OCI-LY7 (cell line): Measurements from ENCODE around the gene MTOR.

Source experiments
- EZH2phosphoT487 ChIP-seq: fragments of 200-600 bp; sonication (generic); IDR thresholded peaks from 2 replicates; pipeline ENCODE4 v1.6.1; 2018; ENCODE audit warnings: low read depth, borderline replicate concordance, mild to moderate bottlenecking, mixed run types, antibody characterized with exemption, low read length, moderate library complexity, mixed read lengths
- TF ChIP-seq, protein P1 (sequence below): fragments of 200-600 bp; sonication (generic); conservative IDR thresholded peaks from 2 replicates; pipeline ENCODE4 v1.5.1; 2014; ENCODE audit warnings: mild to moderate bottlenecking, antibody characterized with exemption, low read length, moderate library complexity, mixed read lengths

DNA sequence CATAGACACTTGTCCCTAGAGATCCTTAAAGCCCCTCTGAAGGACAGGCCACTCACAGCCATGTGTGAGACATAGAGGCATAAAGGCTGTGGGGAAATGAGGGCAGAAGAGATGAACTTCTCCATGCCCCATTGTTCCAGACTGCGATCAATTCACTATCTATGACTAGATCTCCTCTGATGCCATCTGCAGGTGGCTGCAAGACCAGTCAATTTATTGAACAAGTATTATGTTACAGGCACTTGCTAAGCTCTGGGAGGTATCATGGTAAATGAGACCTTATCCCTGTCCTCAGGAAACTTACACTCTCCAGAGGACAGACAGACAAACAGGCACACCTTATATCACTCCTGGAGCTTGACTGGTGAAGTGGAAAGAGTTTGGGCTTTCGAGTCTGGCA, 33.6 kb upstream of the MTOR start:
- TF ChIP-seq, protein P1, sequence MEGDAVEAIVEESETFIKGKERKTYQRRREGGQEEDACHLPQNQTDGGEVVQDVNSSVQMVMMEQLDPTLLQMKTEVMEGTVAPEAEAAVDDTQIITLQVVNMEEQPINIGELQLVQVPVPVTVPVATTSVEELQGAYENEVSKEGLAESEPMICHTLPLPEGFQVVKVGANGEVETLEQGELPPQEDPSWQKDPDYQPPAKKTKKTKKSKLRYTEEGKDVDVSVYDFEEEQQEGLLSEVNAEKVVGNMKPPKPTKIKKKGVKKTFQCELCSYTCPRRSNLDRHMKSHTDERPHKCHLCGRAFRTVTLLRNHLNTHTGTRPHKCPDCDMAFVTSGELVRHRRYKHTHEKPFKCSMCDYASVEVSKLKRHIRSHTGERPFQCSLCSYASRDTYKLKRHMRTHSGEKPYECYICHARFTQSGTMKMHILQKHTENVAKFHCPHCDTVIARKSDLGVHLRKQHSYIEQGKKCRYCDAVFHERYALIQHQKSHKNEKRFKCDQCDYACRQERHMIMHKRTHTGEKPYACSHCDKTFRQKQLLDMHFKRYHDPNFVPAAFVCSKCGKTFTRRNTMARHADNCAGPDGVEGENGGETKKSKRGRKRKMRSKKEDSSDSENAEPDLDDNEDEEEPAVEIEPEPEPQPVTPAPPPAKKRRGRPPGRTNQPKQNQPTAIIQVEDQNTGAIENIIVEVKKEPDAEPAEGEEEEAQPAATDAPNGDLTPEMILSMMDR, result peak; percentile 30; the same call in 1 of the 2 replicates
- TF ChIP-seq EZH2phosphoT487, result no peak
